T-cell (primary cell): ENCODE measurements around the gene GUCY2C. TPM values are rescaled to one million over a fixed set of nuclear protein-coding genes. Genes with fewer than 3 reads are reported as not detected.

ENCODE experiments used
- ATAC-seq, 4 experiments: fragments of 200-7000 bp in 3 of 4; fragments of 150-1000 bp in 1 of 4; cut with Tn5 transposase; replicated peaks in 1 of 4; 1 replicate in 3 of 4; 2 replicates in 1 of 4; pipeline ENCODE4 v1.10.0; 2021; ENCODE audit warnings: moderate library complexity in 3 of 4, mild to moderate bottlenecking in 2 of 4, moderate number of reproducible peaks in 1 of 4
- CTCF ChIA-PET, 2 donors: fragments of 300-600 bp; sonication (Branson Sonifier 250); formaldehyde crosslinking; loops; one replicate each; lab custom pipeline; 2022; ENCODE audit warnings: antibody characterized with exemption in 2 of 2; lab: Charles Lee
- POLR2A ChIA-PET, 2 donors: fragments of 300-600 bp; sonication (Branson Sonifier 250); formaldehyde crosslinking; loops; one replicate each; lab custom pipeline; 2022; ENCODE audit warnings: antibody characterized with exemption in 2 of 2; lab: Charles Lee
- DNase-seq, 35 experiments: peaks; one replicate each; pipeline versions ENCODE4 v3.0.0 to v3.0.0-alpha.2; 2013 to 2023
- H3K27ac ChIP-seq: one replicate; pipeline ENCODE4 v1.5.1; 2013; ENCODE audit warnings: low read length
- H3K27me3 ChIP-seq, 2 experiments: replicated peaks in 1 of 2; 1 replicate in 1 of 2; 2 replicates in 1 of 2; pipeline versions ENCODE4 v1.6.1 to v1.7.0; 2013; ENCODE audit warnings: low read length in 1 of 2, mixed read lengths in 1 of 2; ENCODE audit not compliant: control insufficient read depth in 2 of 2, insufficient read depth in 2 of 2; ENCODE audit errors: extremely low read depth in 1 of 2
- H3K36me3 ChIP-seq, 2 donors: 1 replicate in 1 of 2; 2 replicates in 1 of 2; pipeline versions ENCODE4 v1.6.1 to v1.7.0; 2013; ENCODE audit warnings: low read length in 1 of 2; ENCODE audit not compliant: control insufficient read depth in 2 of 2, insufficient read depth in 1 of 2; ENCODE audit errors: extremely low read depth in 1 of 2
- H3K4me1 ChIP-seq, 2 experiments: 1 replicate in 1 of 2; 2 replicates in 1 of 2; pipeline versions ENCODE4 v1.6.1 to v1.7.0; 2013; ENCODE audit warnings: low read length in 2 of 2, mixed read lengths in 1 of 2; ENCODE audit not compliant: insufficient read depth in 2 of 2, control insufficient read depth in 1 of 2; ENCODE audit errors: extremely low read depth in 1 of 2
- H3K4me3 ChIP-seq, 2 donors: 1 replicate in 1 of 2; 2 replicates in 1 of 2; pipeline versions ENCODE4 v1.5.1 to v1.7.0; 2013; ENCODE audit warnings: mild to moderate bottlenecking in 2 of 2, low read length in 1 of 2, moderate library complexity in 1 of 2; ENCODE audit not compliant: control insufficient read depth in 1 of 2; ENCODE audit errors: extremely low read depth in 1 of 2
- H3K9me3 ChIP-seq: 2 replicates; pipeline ENCODE4 v1.7.0; 2013
- H3K27ac Mint-ChIP-seq, 2 donors: one replicate each; pipeline ENCODE4 v1.8.0; 2020 to 2021; ENCODE audit warnings: mild to moderate bottlenecking in 2 of 2, mixed read lengths in 2 of 2
- H3K27me3 Mint-ChIP-seq, 2 donors: one replicate each; pipeline ENCODE4 v1.8.0; 2021 to 2022; ENCODE audit warnings: mixed read lengths in 2 of 2
- H3K36me3 Mint-ChIP-seq: one replicate; pipeline ENCODE4 v1.8.0; 2021; ENCODE audit warnings: mixed read lengths
- H3K4me1 Mint-ChIP-seq, 3 donors: one replicate each; pipeline ENCODE4 v1.8.0; 2020 to 2022; ENCODE audit warnings: mixed read lengths in 3 of 3, mild to moderate bottlenecking in 1 of 3
- H3K4me3 Mint-ChIP-seq, 3 donors: one replicate each; pipeline ENCODE4 v1.8.0; 2020 to 2022; ENCODE audit warnings: mild to moderate bottlenecking in 3 of 3, mixed read lengths in 3 of 3, moderate library complexity in 3 of 3
- H3K9me3 Mint-ChIP-seq, 3 donors: one replicate each; pipeline ENCODE4 v1.8.0; 2020 to 2022; ENCODE audit warnings: mixed read lengths in 3 of 3
- WGBS: methylation state at CpG from one replicate; pipeline ENCODE4 v1.1.5; 2013; ENCODE audit warnings: missing lambda C conversion rate; ENCODE audit not compliant: insufficient coverage; 5-methylcytosine and 5-hydroxymethylcytosine counted together
- total RNA-seq, 35 experiments: library from RNA in 6 of 35; stranded (reverse) in 6 of 35; fragments of 120-200 nt in 1 of 35; gene quantifications; one replicate each; pipeline versions ENCODE4 v1.2.1 to v1.2.4 and lab custom pipeline; 2013 to 2026

Gene GUCY2C
- total RNA-seq, 5 donors from 2014 or later (not counting 1 experiment from before 2014, with no cell fraction given): 0.06 TPM; not detected in 4

- H3K27ac ChIP-seq: no peak overlapping the region
- peaks cover 9 to 12% of the 10 kb centered on the region in 2 donors for H3K27me3 Mint-ChIP-seq
Measured at GRCh38 chr12:14612898-14613445, 83.4 kb downstream of the GUCY2C start.

GRCh38 chr12:14612250-14612649, 84.1 kb downstream of the GUCY2C start:
- WGBS: 88% methylated on average over 1 of the region's 3 CpGs
- no peak for ATAC-seq
- Mint-ChIP-seq H3K27me3 (peaks cover 9 to 12% of the 10 kb centered on the region in 2 donors), H3K36me3 (no peaks in the 10 kb centered on the region), H3K4me3 (no peak overlapping the region), H3K27ac (no peak overlapping the region), H3K4me1 (peaks cover 0 to 3% (median 0%) of the 10 kb centered on the region in 3 donors), H3K9me3 (peaks cover 12 to 41% (median 27%) of the 10 kb centered on the region in 3 donors)
- H3K36me3 ChIP-seq: no peaks in the 10 kb centered on the region
- no peaks in the 10 kb centered on the region for H3K4me1 ChIP-seq
- H3K4me3 ChIP-seq: no peak overlapping the region
- ChIA-PET POLR2A (interaction anchor here in 1 of 2 donors (0.7 kb wide), 1 partner anchor 170 kb away, joined by 3 read pairs; no protein-coding TSS in a partner anchor), CTCF (interaction anchor here in 1 of 2 donors (0.9 kb wide), 1 partner anchor 50 kb away, joined by 3 read pairs; no protein-coding TSS in a partner anchor)
- DNase-seq: no peak
- no peaks in the 10 kb centered on the region for H3K9me3 ChIP-seq
- no peaks in the 10 kb centered on the region for H3K27me3 ChIP-seq
- no peak overlapping the region for H3K27ac ChIP-seq

More at GRCh38 chr12:14612898-14613445, 83.4 kb downstream of the GUCY2C start:
- H3K4me3 Mint-ChIP-seq: no peak overlapping the region
- Histone ChIP-seq H3K9me3 (no peaks in the 10 kb centered on the region), H3K4me1 (no peaks in the 10 kb centered on the region), H3K27me3 (no peaks in the 10 kb centered on the region), H3K36me3 (no peaks in the 10 kb centered on the region), H3K4me3 (no peak overlapping the region)
- CTCF ChIA-PET: interaction anchor here in 1 of 2 donors (0.9 kb wide), 1 partner anchor 50 kb away, joined by 3 read pairs; no protein-coding TSS in a partner anchor
- no peak overlapping the region for H3K27ac Mint-ChIP-seq
- peaks cover 0 to 3% (median 0%) of the 10 kb centered on the region in 3 donors for H3K4me1 Mint-ChIP-seq
- POLR2A ChIA-PET: interaction anchor here in 1 of 2 donors (0.7 kb wide), 1 partner anchor 171 kb away, joined by 3 read pairs; no protein-coding TSS in a partner anchor
- ATAC-seq: no peak
- no peaks in the 10 kb centered on the region for H3K36me3 Mint-ChIP-seq
- no peak for DNase-seq
- H3K9me3 Mint-ChIP-seq: peaks cover 8 to 34% (median 23%) of the 10 kb centered on the region in 3 donors
- 80% methylated on average over 1 of the region's 3 CpGs for WGBS

GRCh38 chr12:14611640-14612203, 84.7 kb downstream of the GUCY2C start:
- POLR2A ChIA-PET: interaction anchor here in 1 of 2 donors (0.6 kb wide), 1 partner anchor 384 kb away, joined by 3 read pairs; no protein-coding TSS in a partner anchor
- DNase-seq: no peak

GRCh38 chr12:14607568-14607967, 88.8 kb downstream of the GUCY2C start:
- no peak overlapping the region for H3K27ac ChIP-seq
- no peaks in the 10 kb centered on the region for H3K36me3 ChIP-seq
- peaks cover 14 to 16% of the 10 kb centered on the region in 2 donors for H3K27me3 Mint-ChIP-seq
- H3K4me3 ChIP-seq: no peak overlapping the region
- no peak overlapping the region for H3K4me3 Mint-ChIP-seq
- no peaks in the 10 kb centered on the region for H3K4me1 Mint-ChIP-seq
- peaks cover 3% of the 10 kb centered on the region for H3K9me3 ChIP-seq
- H3K27me3 ChIP-seq: no peaks in the 10 kb centered on the region
- no peaks in the 10 kb centered on the region for H3K36me3 Mint-ChIP-seq
- CTCF ChIA-PET: no interaction called here
- no peak for DNase-seq
- no peak overlapping the region for H3K27ac Mint-ChIP-seq
- POLR2A ChIA-PET: no interaction called here
- H3K9me3 Mint-ChIP-seq: peaks cover 20 to 70% (median 41%) of the 10 kb centered on the region in 3 donors
- no peak for ATAC-seq
- H3K4me1 ChIP-seq: no peaks in the 10 kb centered on the region

More at GRCh38 chr12:14611640-14612203, 84.7 kb downstream of the GUCY2C start:
- ATAC-seq: no peak
- no peaks in the 10 kb centered on the region for H3K9me3 ChIP-seq
- no CpG with 5 or more reads among the region's 3 CpGs for WGBS
- H3K4me1 ChIP-seq: no peaks in the 10 kb centered on the region
- no peaks in the 10 kb centered on the region for H3K36me3 Mint-ChIP-seq
- H3K27me3 Mint-ChIP-seq: peaks cover 9 to 12% of the 10 kb centered on the region in 2 donors
- H3K36me3 ChIP-seq: no peaks in the 10 kb centered on the region
- no peak overlapping the region for H3K27ac Mint-ChIP-seq
- H3K9me3 Mint-ChIP-seq: peaks cover 12 to 45% (median 30%) of the 10 kb centered on the region in 3 donors
- H3K4me1 Mint-ChIP-seq: peaks cover 0 to 3% (median 0%) of the 10 kb centered on the region in 3 donors
- no peak overlapping the region for H3K4me3 Mint-ChIP-seq
- H3K27me3 ChIP-seq: no peaks in the 10 kb centered on the region
- CTCF ChIA-PET: no interaction called here
- H3K27ac ChIP-seq: no peak overlapping the region
- H3K4me3 ChIP-seq: no peak overlapping the region

GRCh38 chr12:14605401-14605989, 90.9 kb downstream of the GUCY2C start:
- no peak overlapping the region for H3K27ac ChIP-seq
- H3K9me3 ChIP-seq: peaks cover 3% of the 10 kb centered on the region
- no peak overlapping the region for H3K4me3 ChIP-seq
- Mint-ChIP-seq H3K36me3 (no peaks in the 10 kb centered on the region), H3K27ac (no peak overlapping the region), H3K4me1 (no peaks in the 10 kb centered on the region), H3K4me3 (no peak overlapping the region), H3K9me3 (peaks cover 20 to 63% (median 37%) of the 10 kb centered on the region in 3 donors), H3K27me3 (peaks cover 16 to 23% of the 10 kb centered on the region in 2 donors)
- ChIA-PET CTCF (interaction anchor here in 1 of 2 donors (0.7 kb wide), 1 partner anchor 19 kb away, joined by 5 read pairs; no protein-coding TSS in a partner anchor), POLR2A (no interaction called here)
- DNase-seq: no peak
- no peaks in the 10 kb centered on the region for H3K4me1 ChIP-seq
- no peaks in the 10 kb centered on the region for H3K36me3 ChIP-seq
- no CpG with 5 or more reads among the region's 3 CpGs for WGBS
- ATAC-seq: no peak
- H3K27me3 ChIP-seq: no peaks in the 10 kb centered on the region

GRCh38 chr12:14601692-14602478, 94.5 kb downstream of the GUCY2C start:
- Mint-ChIP-seq H3K4me3 (no peak overlapping the region), H3K4me1 (no peaks in the 10 kb centered on the region), H3K27ac (no peak overlapping the region), H3K9me3 (peaks cover 15 to 49% (median 27%) of the 10 kb centered on the region in 3 donors), H3K36me3 (no peaks in the 10 kb centered on the region), H3K27me3 (peaks cover 16 to 20% of the 10 kb centered on the region in 2 donors)
- ChIA-PET POLR2A (no interaction called here), CTCF (no interaction called here)
- 76% methylated on average over 2 of the region's 4 CpGs for WGBS
- DNase-seq: no peak
- Histone ChIP-seq H3K4me1 (no peaks in the 10 kb centered on the region), H3K9me3 (peaks cover 3% of the 10 kb centered on the region), H3K27ac (no peak overlapping the region), H3K4me3 (no peak overlapping the region), H3K36me3 (no peaks in the 10 kb centered on the region), H3K27me3 (no peaks in the 10 kb centered on the region)
- no peak for ATAC-seq
